ENCODE results near the gene OBSCN.

DNA sequence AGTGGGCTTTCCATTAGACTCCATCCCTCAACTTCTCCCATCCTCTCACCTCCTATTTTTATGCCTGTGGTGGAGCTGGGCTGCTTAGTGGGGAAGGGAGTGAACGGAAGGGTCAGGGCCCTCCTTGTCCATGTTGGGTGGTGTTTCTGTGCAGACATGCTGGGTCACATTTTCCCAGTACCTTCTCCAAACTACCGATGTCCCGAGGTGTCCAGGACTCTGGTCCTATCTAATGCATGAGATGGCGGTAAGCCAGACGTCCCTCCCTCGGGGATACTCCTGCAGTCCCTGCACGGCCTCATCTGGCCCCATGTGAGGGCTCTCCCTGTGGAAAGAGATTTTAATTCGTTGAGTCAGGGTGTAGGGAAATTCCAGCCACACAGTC, 61.0 kb downstream of the OBSCN start:
- TF ChIP-seq CTCF (conservative IDR thresholded peaks at IDR 0.05) (no peak), ZFX (IDR thresholded peaks at IDR 0.05) (no peak)

All from C4-2B (cell line).